Tibial nerve (tissue), 4 donors: ENCODE data around the gene JADE1.

Source experiments
- EP300 ChIP-seq, 2 donors: sonication (generic); formaldehyde crosslinking; IDR thresholded peaks; one replicate each; pipeline ENCODE4 v1.6.1; 2017; ENCODE audit warnings: antibody characterized with exemption in 2 of 2, mild to moderate bottlenecking in 1 of 2
- TF ChIP-seq, protein P1 (sequence below), 5 experiments: fragments of 200-600 bp in 3 of 5; fragments of 450-650 bp in 2 of 5; sonication (generic) in 3 of 5; IDR thresholded peaks; one replicate each; pipeline ENCODE4 v1.5.1; 2016 to 2019; ENCODE audit warnings: antibody characterized with exemption in 5 of 5, mild to moderate bottlenecking in 3 of 5, moderate library complexity in 2 of 5

DNA sequence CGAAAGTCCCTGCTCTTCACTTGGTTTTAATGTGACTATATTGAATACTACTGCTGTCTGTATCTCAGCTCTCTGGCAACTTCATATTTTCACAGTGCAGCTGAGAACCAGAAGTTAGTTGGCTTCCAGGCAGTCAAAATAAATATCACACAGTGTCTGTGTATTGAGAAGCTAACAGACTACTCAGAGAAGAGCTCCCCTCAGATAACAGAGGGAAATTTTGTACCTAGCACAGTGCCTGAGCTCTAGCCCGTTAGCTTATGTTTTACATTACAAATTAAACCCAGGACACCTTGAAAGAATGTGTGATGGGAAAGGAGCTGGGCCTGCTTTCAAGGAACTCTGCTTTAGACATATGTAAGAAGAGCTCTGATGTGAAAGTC lies 22.7 kb downstream of the JADE1 start:
- TF ChIP-seq, protein P1, sequence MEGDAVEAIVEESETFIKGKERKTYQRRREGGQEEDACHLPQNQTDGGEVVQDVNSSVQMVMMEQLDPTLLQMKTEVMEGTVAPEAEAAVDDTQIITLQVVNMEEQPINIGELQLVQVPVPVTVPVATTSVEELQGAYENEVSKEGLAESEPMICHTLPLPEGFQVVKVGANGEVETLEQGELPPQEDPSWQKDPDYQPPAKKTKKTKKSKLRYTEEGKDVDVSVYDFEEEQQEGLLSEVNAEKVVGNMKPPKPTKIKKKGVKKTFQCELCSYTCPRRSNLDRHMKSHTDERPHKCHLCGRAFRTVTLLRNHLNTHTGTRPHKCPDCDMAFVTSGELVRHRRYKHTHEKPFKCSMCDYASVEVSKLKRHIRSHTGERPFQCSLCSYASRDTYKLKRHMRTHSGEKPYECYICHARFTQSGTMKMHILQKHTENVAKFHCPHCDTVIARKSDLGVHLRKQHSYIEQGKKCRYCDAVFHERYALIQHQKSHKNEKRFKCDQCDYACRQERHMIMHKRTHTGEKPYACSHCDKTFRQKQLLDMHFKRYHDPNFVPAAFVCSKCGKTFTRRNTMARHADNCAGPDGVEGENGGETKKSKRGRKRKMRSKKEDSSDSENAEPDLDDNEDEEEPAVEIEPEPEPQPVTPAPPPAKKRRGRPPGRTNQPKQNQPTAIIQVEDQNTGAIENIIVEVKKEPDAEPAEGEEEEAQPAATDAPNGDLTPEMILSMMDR (IDR thresholded peaks at IDR 0.05) = no peak
- TF ChIP-seq EP300 (IDR thresholded peaks at IDR 0.05) = no peak
